Measurements from ENCODE around the gene OLFM1.
"Not testable (repeated sequence)": the region's sequence is repeated elsewhere in the genome, so short reads cannot be mapped to it uniquely, and the experiment has no call there.

OLFM1 gene

DNA sequence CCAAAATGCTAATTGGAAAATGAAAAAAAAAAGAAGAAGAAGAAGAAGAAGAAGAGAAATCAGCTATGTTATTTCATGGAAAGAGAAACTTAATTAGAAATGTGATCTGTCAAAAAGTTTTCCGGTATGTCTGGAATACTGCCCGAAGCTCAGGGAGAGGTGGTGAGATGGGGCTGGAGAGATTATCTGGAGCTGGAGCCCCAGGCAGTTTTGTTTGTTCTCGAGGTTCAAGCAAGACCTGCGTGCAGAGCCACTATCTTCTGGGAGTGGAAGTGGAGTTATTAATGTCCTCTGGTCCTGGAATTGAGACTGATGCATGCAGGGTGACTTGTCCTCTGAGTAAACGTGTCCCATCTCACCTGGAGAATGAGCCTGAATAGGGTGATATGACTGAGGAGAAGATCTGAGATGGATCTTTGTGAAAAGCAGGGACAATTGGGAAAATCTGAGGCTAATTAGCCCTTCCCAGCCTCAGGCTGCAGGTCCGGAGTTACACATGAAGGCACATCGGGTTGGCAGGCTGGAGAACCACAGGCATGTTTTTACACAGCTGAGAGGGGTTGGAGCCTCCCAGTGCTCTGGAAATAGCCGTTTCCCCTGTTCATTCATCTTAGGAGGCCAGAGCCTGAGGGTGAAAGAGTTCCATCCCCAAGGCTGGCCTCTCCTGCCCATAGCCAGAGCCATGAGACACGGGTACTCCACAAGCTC is 70.5 kb downstream of the OLFM1 start:
- no peak for DNase-seq

DNA sequence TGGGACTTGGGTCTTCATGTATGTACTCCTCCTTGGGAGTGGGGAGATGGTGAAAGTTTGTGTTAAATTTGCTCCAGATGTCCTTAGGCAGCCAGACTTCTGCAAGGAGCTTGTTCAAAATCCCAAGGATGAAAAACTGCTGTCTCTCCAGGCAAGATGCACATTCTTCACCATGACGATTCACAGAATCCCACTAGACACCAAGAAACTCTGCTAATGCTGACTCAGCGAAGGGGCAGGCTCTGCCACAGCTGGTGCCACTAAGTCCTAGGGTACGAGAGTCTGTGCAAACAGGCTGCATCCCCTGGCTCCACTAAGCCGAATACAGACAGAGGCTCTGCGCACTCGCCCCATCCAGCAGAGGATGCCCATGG is 71.1 kb downstream of the OLFM1 start:
- DNase-seq, result no peak

DNA sequence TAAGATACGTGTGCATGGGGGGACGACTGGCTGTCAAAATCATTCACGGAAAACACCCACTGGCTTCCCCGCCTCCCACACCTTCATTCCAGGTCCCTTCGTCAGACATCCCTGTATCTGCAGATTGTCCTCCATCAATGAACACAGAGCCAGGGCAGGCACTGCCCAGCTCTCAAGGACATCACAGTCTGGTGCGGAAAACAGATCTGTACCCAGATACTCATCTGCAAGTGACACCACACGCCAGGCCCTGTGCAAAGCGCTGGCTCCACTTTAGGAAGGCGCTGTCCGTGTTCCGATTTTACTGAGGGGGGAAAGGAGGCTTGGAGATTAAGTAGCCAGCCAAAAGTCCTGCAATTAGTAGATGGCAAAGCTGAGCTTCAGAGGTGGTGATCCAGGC is 72.3 kb downstream of the OLFM1 start:
- DNase-seq, result no peak

DNA sequence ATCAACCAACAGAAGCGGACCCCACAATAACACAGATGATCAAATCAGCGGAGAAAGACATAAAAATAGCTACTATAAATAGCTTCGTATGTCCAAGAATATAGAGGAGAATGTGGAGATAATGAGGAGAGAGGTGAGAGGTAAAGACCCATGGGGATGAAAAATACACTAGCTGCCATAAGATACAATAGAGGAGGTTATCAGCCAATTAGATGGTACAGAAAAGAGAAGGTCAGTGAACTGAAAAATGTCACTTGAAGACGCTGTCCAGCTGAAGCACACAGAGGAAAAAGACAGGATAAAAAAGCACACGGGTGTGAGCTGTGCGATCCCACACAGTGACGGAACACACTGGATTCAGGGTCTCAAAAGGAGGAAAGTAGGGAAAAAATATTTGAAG is 73.4 kb downstream of the OLFM1 start:
- DNase-seq, result no peak

DNA sequence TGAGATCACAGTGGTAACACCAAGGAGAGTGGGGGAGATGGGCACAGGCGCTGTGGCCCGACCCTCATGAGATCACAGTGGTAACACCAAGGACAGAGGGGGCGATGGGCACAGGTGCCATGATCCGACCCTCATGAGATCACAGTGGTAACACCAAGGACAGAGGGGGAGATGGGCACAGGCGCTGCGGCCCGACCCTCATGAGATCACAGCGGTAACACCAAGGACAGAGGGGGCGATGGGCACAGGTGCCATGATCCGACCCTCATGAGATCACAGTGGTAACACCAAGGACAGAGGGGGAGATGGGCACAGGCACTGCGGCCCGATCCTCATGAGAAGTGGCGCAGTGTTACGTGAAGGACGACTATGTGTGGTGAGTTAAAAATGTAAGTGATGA is 75.1 kb downstream of the OLFM1 start:
- DNase-seq, result not testable (repeated sequence)

DNA sequence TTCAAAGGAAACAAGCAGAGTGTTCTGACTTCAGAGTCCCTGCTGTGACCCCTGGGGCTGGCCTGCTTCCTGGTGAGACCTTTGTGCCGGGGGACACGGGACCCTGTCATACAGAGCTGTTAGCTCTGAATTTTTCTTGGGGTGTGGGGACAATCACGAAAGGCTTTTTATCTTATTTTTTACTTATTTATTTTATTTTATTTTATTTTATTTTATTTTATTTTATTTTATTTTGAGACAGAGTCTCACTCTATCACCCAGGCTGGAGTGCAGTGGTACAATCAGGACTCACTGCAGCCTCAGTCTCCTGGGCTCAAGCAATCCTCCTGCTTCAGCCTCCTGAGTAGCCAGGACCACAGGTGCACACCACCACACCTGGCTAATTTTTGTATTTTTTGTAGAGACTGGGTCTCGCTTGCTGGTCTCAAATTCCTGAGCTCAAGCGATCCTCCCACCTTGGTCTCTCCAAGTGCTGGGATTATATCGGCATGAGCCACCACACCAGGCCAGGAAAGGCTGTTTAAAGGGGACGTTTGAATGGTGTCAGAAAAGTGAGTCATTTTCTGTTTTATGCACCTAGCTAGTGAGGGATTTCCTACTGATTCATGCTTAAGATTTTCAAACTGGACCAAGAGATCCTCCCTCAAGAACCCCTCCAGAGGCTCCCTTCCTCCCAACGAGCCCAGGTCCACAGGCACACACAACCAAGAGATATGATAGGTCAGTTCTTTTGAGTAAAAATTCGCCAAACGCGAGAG is 75.7 kb downstream of the OLFM1 start:
- no peak for DNase-seq

DNA sequence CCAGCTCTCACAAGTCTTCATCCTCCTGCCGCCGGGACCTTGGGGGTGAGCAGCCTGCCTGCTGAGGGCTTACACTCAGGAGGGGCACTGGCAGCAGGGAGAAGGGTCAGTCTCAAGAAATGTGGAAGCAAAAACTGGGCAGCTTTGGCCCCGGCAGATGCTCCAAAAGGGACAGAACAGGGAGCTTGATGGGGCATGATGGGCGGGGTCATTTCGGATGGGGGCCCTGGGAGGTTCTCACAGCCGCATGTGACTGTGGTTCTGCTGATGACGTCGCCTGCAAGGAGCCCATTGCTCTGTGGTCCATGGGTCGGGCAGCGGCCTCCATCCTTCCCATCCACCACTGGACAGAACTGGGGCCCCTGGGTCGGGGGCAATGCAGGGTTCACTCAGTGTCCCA is 76.6 kb downstream of the OLFM1 start:
- DNase-seq, result no peak

DNA sequence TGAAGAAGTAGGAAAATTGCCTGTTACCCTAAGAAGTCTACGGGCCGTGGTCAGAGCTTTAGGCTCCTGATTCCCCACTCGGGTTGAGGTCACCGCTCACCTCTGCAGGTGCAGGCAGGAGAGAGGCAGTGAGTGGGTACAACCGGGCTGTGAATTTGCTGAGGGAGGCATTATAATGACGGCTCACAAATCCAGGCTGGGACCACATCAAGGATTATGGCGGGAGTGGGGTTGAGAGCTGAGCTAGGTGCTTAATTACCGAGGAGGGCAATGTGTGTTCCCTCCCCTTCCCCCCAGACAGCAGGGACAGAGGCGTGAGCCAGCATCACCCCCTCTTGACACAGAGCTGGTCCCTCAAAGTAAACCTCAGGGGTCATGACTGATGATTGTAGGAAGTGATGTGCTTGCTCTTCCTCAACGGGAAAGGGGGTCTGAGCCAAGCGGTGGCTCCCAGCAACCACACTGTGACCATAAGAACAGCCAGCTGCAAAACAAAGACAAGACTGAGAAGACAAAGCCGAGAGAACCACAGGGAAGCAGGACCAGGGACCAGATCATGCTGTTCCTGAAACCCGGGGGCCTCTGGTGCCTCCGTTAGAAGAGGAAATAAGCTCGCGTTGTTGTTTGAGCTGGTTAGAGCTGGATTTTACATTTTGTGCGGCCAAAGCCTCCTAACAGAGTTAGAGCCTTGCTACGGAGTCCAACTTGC is 77.7 kb downstream of the OLFM1 start:
- DNase-seq, result no peak

DNA sequence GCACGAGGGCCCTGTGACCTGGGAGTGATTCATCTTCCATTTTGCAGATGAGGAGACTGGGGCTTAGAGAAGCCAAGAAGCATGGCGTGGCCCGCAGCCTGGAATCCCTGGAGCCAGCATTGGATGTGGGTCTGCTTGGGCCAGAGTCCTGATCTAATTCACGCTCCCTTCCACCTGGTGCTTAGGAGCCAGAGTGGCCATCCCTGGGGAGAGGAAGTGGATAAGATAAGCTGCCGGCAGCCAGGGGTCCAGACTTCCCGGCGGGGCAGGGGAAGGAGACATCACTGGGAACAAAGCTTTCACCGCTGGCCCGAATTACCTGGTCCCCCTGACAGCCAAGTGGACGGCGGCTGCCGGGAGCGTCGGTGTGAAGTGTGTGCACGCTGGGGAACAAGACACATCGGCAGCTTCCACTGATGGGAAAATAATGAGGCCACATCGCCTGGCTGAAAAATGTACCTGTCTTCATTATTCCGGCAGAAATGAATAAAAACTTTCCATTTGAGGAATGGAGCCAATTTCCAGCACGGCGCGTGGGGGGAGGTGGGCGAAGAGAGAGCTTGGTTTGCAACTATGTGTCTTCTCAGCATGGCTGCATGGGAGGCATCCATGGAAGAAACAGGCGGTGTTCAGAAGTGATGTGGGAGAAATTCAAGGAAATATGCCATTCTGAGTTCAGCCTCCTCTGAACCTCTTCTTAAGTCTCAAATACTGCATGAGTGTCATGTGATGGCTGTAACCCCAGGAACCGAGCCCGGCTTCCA is 78.5 kb downstream of the OLFM1 start:
- no peak for DNase-seq

DNA sequence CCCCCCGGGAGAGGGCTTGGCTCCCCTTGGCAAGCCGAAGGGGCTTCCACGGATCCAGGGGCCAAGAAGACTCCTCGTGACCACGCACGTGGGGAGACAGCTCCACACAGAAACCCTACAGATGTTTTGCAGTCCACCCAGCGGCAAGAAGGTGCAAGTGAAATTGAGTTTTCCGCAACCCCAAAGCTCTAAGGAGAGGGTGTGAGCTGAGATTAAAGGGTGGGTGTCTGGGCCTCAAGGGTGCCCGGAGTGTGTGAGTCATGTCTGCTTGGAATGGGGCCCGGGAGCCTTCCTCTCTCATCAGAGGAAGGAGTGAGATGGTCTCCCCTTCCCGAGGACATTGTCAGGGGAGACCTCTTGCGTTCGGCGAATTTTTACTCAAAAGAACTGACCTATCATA is 79.1 kb downstream of the OLFM1 start:
- no peak for DNase-seq

DNA sequence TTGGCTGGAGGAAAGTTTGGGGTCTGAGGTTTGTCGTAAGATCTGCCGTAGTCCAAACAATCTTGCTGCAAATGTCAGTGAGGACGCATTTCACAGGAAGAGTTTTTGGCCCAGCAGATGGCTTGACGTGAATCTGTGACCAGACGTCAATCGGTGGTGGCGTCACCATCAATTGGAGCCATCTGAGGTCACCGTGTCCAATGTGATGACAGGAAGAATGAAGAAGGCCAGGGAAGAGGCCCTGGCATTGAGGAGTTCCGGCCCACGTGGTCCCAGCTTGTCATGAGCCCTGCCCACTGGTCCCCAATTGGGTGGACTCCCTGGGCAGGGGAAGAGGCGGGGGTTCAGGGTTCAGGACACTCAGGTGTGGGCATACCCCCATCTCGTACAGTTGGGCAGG is 79.9 kb downstream of the OLFM1 start:
- DNase-seq, result no peak

DNA sequence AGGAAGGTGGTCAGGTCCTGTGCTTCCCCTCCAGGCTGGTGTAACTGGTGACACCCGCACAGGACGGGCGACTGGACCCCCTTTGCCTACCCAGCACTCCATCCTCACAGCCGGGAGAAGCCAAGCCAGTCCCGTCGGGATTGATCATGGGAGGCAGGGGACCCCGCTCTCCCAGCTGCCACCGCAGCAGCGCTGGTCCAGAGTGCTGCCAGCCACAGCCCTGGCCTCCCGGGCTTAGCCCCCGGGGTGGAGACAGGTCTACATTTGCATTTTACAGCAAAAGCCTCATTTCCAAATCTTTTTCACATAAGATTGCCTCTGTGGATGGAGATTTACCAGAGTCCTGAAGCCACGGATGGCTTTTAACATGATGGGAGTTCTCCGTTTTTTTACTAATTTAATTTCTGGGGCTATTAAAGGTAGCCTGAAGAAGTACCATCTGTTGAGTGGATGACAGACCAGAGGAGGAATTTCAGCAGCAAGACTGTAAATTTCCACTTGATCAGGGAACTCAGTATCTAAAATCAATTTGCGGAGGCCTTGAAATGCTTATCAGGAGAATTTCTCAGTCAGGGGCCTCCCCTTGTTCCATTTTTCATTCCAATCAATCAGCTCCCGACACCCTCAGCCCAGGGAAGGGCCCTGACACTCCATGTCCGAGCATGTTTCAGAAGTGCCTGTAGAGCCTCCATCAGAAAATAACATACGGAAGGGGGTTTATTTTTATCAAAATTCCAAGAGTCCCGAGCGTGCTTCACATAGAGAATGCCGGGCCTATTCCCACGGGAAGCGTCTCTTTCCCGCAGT is 80.6 kb downstream of the OLFM1 start:
- no peak for DNase-seq

DNA sequence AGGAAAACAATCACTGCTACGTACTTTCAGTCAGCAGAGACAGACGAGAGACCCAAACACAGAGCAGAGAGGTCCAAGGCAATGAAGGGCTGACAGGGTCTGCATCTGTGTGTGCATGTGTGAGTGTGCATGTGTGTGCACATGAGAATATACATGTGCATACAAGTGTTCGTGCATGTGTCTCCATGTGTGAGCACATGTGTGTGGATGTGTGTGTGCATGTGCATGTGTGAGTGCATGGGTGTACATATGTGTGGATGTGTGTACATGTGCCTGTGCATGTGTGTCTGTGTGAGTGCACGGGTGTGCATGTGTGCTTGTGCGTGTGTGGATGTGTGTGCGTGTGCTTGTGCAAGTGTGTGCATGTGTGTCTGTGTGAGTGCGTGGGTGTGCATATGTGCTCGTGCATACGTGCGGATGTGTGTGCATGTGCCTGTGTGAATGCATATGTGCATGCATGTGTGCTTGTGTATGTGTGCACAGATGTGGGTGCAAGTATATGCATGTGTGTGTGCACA is 82.3 kb downstream of the OLFM1 start:
- DNase-seq, result no peak

DNA sequence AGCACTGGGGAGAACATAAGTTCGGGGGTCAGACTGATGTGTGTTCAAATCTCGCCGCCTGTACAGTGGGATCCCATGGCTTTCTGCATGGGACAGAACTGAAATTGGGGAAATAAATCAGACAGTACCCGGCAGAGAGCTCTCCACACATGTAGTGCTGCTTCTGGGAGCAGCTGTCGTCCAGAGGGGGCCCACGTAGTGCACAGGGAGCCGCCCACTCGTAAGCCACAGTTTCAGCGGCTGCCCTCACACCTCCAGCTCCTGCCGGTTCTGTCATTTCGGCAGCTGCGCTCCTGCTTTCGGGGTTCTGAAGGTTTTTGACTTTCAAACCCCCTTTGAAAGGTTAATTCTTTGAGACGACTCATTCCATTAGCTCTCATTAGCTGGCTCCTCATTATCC is 83.1 kb downstream of the OLFM1 start:
- DNase-seq, result no peak
